NCI-H748 (cell line): ENCODE data around the gene KRT82.
"Not testable (repeated sequence)": the region's sequence is repeated elsewhere in the genome, so short reads cannot be mapped to it uniquely, and the experiment has no call there.

ENCODE experiments used
- DNase-seq: peaks from one replicate; lab custom pipeline; 2025; ENCODE audit not compliant: unreplicated experiment; lab: John Stamatoyannopoulos, UW

The KRT82 gene

GRCh38 chr12:52347016-52347415, 59.1 kb downstream of the KRT82 start:
- DNase-seq: no peak

GRCh38 chr12:52346593-52346992, 59.5 kb downstream of the KRT82 start:
- DNase-seq: no peak

GRCh38 chr12:52345041-52345440, 61.1 kb downstream of the KRT82 start:
- not testable (repeated sequence) for DNase-seq

GRCh38 chr12:52344111-52344510, 62.0 kb downstream of the KRT82 start:
- DNase-seq: no peak
